SW 1271 (cell line): ENCODE data around the gene RPRD1B.
"Not testable (repeated sequence)": the region's sequence is repeated elsewhere in the genome, so short reads cannot be mapped to it uniquely, and the experiment has no call there.

ENCODE experiments used
- DNase-seq, 2 experiments: peaks; one replicate each; lab custom pipeline; 2025; lab: John Stamatoyannopoulos, UW

RPRD1B gene

GRCh38 chr20:38001173-38001875 lies 32.2 kb upstream of the RPRD1B start:
- no peak for DNase-seq

GRCh38 chr20:38001981-38002380 lies 31.6 kb upstream of the RPRD1B start:
- DNase-seq, result no peak

- no peak for DNase-seq
Measured at GRCh38 chr20:38002422-38002821, 31.1 kb upstream of the RPRD1B start.

GRCh38 chr20:38004416-38004815 lies 29.1 kb upstream of the RPRD1B start:
- DNase-seq, result no peak

GRCh38 chr20:38005903-38006302 lies 27.6 kb upstream of the RPRD1B start:
- DNase-seq, result no peak

- DNase-seq, result no peak
Measured at GRCh38 chr20:38007526-38007925, 26.0 kb upstream of the RPRD1B start.

- no peak for DNase-seq
Measured at GRCh38 chr20:38008233-38008944, 25.2 kb upstream of the RPRD1B start.

- DNase-seq, result not testable (repeated sequence)
Measured at GRCh38 chr20:38009416-38009815, 24.1 kb upstream of the RPRD1B start.

- DNase-seq, result no peak
Measured at GRCh38 chr20:38011696-38012095, 21.9 kb upstream of the RPRD1B start.

GRCh38 chr20:38012332-38012731 lies 21.2 kb upstream of the RPRD1B start:
- no peak for DNase-seq

- DNase-seq, result no peak
Measured at GRCh38 chr20:38013887-38014286, 19.7 kb upstream of the RPRD1B start.

- no peak for DNase-seq
Measured at GRCh38 chr20:38017959-38018358, 15.6 kb upstream of the RPRD1B start.

GRCh38 chr20:38018385-38018784 lies 15.2 kb upstream of the RPRD1B start:
- no peak for DNase-seq

GRCh38 chr20:38021087-38021772 lies 12.3 kb upstream of the RPRD1B start:
- no peak for DNase-seq

GRCh38 chr20:38023181-38024001 lies 10.2 kb upstream of the RPRD1B start:
- DNase-seq, result no peak

- no peak for DNase-seq
Measured at GRCh38 chr20:38024496-38024895, 9.1 kb upstream of the RPRD1B start.

GRCh38 chr20:38029453-38029852 lies 4.1 kb upstream of the RPRD1B start:
- DNase-seq, result no peak

- DNase-seq, result no peak
Measured at GRCh38 chr20:38031957-38032356, 1.6 kb upstream of the RPRD1B start.

- DNase-seq, result peak in 1 of 2 experiments; percentile 59
Measured at GRCh38 chr20:38032585-38033329, 789 bp upstream of the RPRD1B start.

GRCh38 chr20:38034108-38034649 lies 633 bp downstream of the RPRD1B start:
- no peak for DNase-seq

- DNase-seq, result no peak
Measured at GRCh38 chr20:38034961-38035360, 1.4 kb downstream of the RPRD1B start.
